Keratinocyte (primary cell): ENCODE measurements around the gene ICAM2. TPM values are rescaled to one million over a fixed set of nuclear protein-coding genes. Genes with fewer than 3 reads are reported as not detected.

ENCODE experiments used
- DNase-seq: peaks from one replicate; pipeline ENCODE4 v3.0.0-alpha.2; 2011; ENCODE audit warnings: low read depth, missing footprints, low spot score
- FAIRE-seq: peaks from 2 replicates; lab custom pipeline; 2011; peaks lifted over from hg19 to GRCh38; lab: Jason Lieb, UNC
- H2AFZ ChIP-seq: 2 replicates; pipeline ENCODE4 v1.6.0; 2012; ENCODE audit warnings: low read length, control low read depth, inconsistent platforms; ENCODE audit not compliant: control insufficient read depth
- H3K27ac ChIP-seq: 2 replicates; pipeline ENCODE4 v1.5.1; 2011; ENCODE audit warnings: low read length; ENCODE audit not compliant: control insufficient read depth, insufficient read depth
- H3K27me3 ChIP-seq: 3 replicates; pipeline ENCODE4 v1.6.0; 2011; ENCODE audit warnings: low read length; ENCODE audit not compliant: control insufficient read depth, insufficient read depth; ENCODE audit errors: extremely low read depth
- H3K36me3 ChIP-seq, 2 experiments: 2 replicates in 1 of 2; 3 replicates in 1 of 2; pipeline ENCODE4 v1.5.1; 2011; ENCODE audit warnings: low read length in 2 of 2, mild to moderate bottlenecking in 1 of 2; ENCODE audit not compliant: control insufficient read depth in 2 of 2, insufficient read depth in 2 of 2; ENCODE audit errors: extremely low read depth in 1 of 2
- H3K4me1 ChIP-seq: 3 replicates; pipeline ENCODE4 v1.5.1; 2011; ENCODE audit warnings: low read length; ENCODE audit not compliant: control insufficient read depth, insufficient read depth; ENCODE audit errors: extremely low read depth
- H3K4me2 ChIP-seq: 3 replicates; pipeline ENCODE4 v1.6.0; 2011; ENCODE audit warnings: low read depth, low read length; ENCODE audit not compliant: control insufficient read depth, insufficient read depth; ENCODE audit errors: extremely low read depth
- H3K4me3 ChIP-seq, 3 experiments: fragments of 200-600 bp in 1 of 3; sonication (generic) in 1 of 3; 2 replicates in 2 of 3; 3 replicates in 1 of 3; pipeline ENCODE4 v1.5.1; 2011 to 2016; ENCODE audit warnings: low read length in 3 of 3, mild to moderate bottlenecking in 3 of 3, control low read depth in 2 of 3, inconsistent platforms in 1 of 3, low read depth in 1 of 3, mixed read lengths in 1 of 3, mixed run types in 1 of 3, moderate library complexity in 1 of 3; ENCODE audit not compliant: control insufficient read depth in 2 of 3, insufficient read depth in 2 of 3; ENCODE audit errors: extremely low read depth in 1 of 3
- H3K79me2 ChIP-seq: 2 replicates; pipeline ENCODE4 v1.6.0; 2012; ENCODE audit warnings: low read length; ENCODE audit not compliant: control insufficient read depth, insufficient read depth
- H3K9ac ChIP-seq: 3 replicates; pipeline ENCODE4 v1.6.0; 2011; ENCODE audit warnings: low read length; ENCODE audit not compliant: control insufficient read depth, insufficient read depth; ENCODE audit errors: extremely low read depth
- H3K9me1 ChIP-seq: 3 replicates; pipeline ENCODE4 v1.6.0; 2011; ENCODE audit warnings: low read length; ENCODE audit not compliant: control insufficient read depth, insufficient read depth; ENCODE audit errors: extremely low read depth
- H3K9me3 ChIP-seq: 2 replicates; pipeline ENCODE4 v1.5.1; 2012; ENCODE audit warnings: low read depth, low read length; ENCODE audit not compliant: control insufficient read depth
- H4K20me1 ChIP-seq: 3 replicates; pipeline ENCODE4 v1.6.0; 2011; ENCODE audit warnings: low read length; ENCODE audit not compliant: control insufficient read depth, insufficient read depth; ENCODE audit errors: extremely low read depth
- CTCF ChIP-seq, 3 experiments: IDR thresholded peaks in 1 of 3; conservative IDR thresholded peaks in 1 of 3; optimal IDR thresholded peaks in 1 of 3; 2 replicates in 2 of 3; 3 replicates in 1 of 3; pipeline versions ENCODE3 to v1.5.1; 2011; ENCODE audit warnings: low read length in 3 of 3, mild to moderate bottlenecking in 3 of 3, moderate library complexity in 2 of 3, control low read depth in 1 of 3, inconsistent platforms in 1 of 3; ENCODE audit not compliant: insufficient read depth in 2 of 3; ENCODE audit errors: extremely low read depth in 1 of 3
- EZH2 ChIP-seq: IDR thresholded peaks from one replicate; pipeline ENCODE4 v1.6.1; 2012; ENCODE audit warnings: inconsistent platforms, mild to moderate bottlenecking, low read length, moderate library complexity
- dilution Hi-C: fragments of 300-500 bp; cut with MboI; formaldehyde crosslinking; loops from one replicate; pipeline ENCODE4 v1.7.0; 2020; ENCODE audit warnings: low sequenced_read_pairs; ENCODE audit not compliant: extremely low pct_ligation_motif_present
- polyA plus RNA-seq, 5 experiments: library from polyadenylated mRNA; depleted of rRNA in 3 of 5; stranded (reverse) in 3 of 5; stranded (forward) in 1 of 5; unstranded in 1 of 5; fragments of >200 nt; gene quantifications; 1 replicate in 1 of 5; 2 replicates in 3 of 5; 3 replicates in 1 of 5; pipeline versions ENCODE4 v1.2.1 to v1.2.3, GENCODE V29; 2011 to 2012; ENCODE audit warnings: missing spikeins in 2 of 5, low read depth in 1 of 5, low replicate concordance in 1 of 5

The ICAM2 gene
- polyA plus RNA-seq, 1 donor (not counting 4 experiments of a cell fraction or from before 2014, with no cell fraction given) = 0.09 TPM

GRCh38 chr17:64051153-64051552, 30.7 kb upstream of the ICAM2 start:
- Histone ChIP-seq H4K20me1 (no peaks in the 10 kb centered on the region), H3K9ac (no peak overlapping the region), H3K4me1 (no peaks in the 10 kb centered on the region), H3K4me2 (no peak overlapping the region), H2AFZ (no peak overlapping the region), H3K27me3 (no peaks in the 10 kb centered on the region), H3K36me3 (peaks cover 44% of the 10 kb centered on the region in 2 experiments), H3K27ac (no peak overlapping the region), H3K4me3 (no peak overlapping the region), H3K9me3 (no peaks in the 10 kb centered on the region), H3K9me1 (no peaks in the 10 kb centered on the region), H3K79me2 (no peaks in the 10 kb centered on the region)
- no peak for TF ChIP-seq EZH2
- no peak for TF ChIP-seq CTCF (optimal IDR thresholded peaks at IDR 0.05 in 1 of 3, IDR thresholded peaks at IDR 0.05 in 1 of 3, conservative IDR thresholded peaks at IDR 0.05 in 1 of 3; ENCODE audit: extremely low read depth in 1 of 3, insufficient read depth in 2 of 3, low read length in 3 of 3)
- no peak for DNase-seq
- dilution Hi-C loops = no loop called here
- no peak for FAIRE-seq

- no peaks in the 10 kb centered on the region for H3K9me3 ChIP-seq
- FAIRE-seq (no peak), DNase-seq (no peak)
- H2AFZ ChIP-seq = no peak overlapping the region
- H3K4me2 ChIP-seq = no peak overlapping the region
- no peaks in the 10 kb centered on the region for H3K4me1 ChIP-seq
- no peak overlapping the region for H3K9ac ChIP-seq
- H3K36me3 ChIP-seq = peaks cover 41 to 48% of the 10 kb centered on the region in 2 experiments
- no peaks in the 10 kb centered on the region for H3K9me1 ChIP-seq
- no peaks in the 10 kb centered on the region for H3K27me3 ChIP-seq
- no peak overlapping the region for H3K4me3 ChIP-seq
- no peak overlapping the region for H3K27ac ChIP-seq
- no peaks in the 10 kb centered on the region for H4K20me1 ChIP-seq
- H3K79me2 ChIP-seq = no peaks in the 10 kb centered on the region
- TF ChIP-seq EZH2 (no peak), CTCF (optimal IDR thresholded peaks at IDR 0.05 in 1 of 3, IDR thresholded peaks at IDR 0.05 in 1 of 3, conservative IDR thresholded peaks at IDR 0.05 in 1 of 3; ENCODE audit: extremely low read depth in 1 of 3, insufficient read depth in 2 of 3, low read length in 3 of 3) (no peak)
- dilution Hi-C loops = no loop called here
These were observed 28.4 kb upstream of the ICAM2 start for GRCh38 chr17:64048805-64049204.
